HG03135 (cell line): ENCODE data around the gene GPER1.
"Not testable (repeated sequence)": the region's sequence is repeated elsewhere in the genome, so short reads cannot be mapped to it uniquely, and the experiment has no call there.

ENCODE experiments used
- ATAC-seq: cut with Tn5 transposase; IDR thresholded peaks from one replicate; pipeline ENCODE4 v1.9.1; 2021; ENCODE audit warnings: mild to moderate bottlenecking, moderate library complexity; ENCODE audit not compliant: unreplicated experiment

GPER1 gene

GRCh38 chr7:1101563-1102431 is 13.9 kb downstream of the GPER1 start:
- ATAC-seq = no peak

- no peak for ATAC-seq
Measured at GRCh38 chr7:1103009-1103788, 15.3 kb downstream of the GPER1 start.

GRCh38 chr7:1103789-1104515 is 16.0 kb downstream of the GPER1 start:
- no peak for ATAC-seq

GRCh38 chr7:1104516-1105179 is 16.7 kb downstream of the GPER1 start:
- no peak for ATAC-seq

GRCh38 chr7:1105189-1105588 is 17.3 kb downstream of the GPER1 start:
- ATAC-seq = peak; percentile 48

GRCh38 chr7:1106063-1106792 is 18.3 kb downstream of the GPER1 start:
- ATAC-seq = no peak

- ATAC-seq = no peak
Measured at GRCh38 chr7:1106793-1107421, 19.0 kb downstream of the GPER1 start.

- no peak for ATAC-seq
Measured at GRCh38 chr7:1108264-1108920, 20.5 kb downstream of the GPER1 start.

GRCh38 chr7:1109581-1110310 is 21.8 kb downstream of the GPER1 start:
- no peak for ATAC-seq

GRCh38 chr7:1110358-1110757 is 22.4 kb downstream of the GPER1 start:
- ATAC-seq = no peak

- ATAC-seq = no peak
Measured at GRCh38 chr7:1111156-1111555, 23.2 kb downstream of the GPER1 start.

GRCh38 chr7:1112109-1112508 is 24.2 kb downstream of the GPER1 start:
- ATAC-seq = no peak

- ATAC-seq = no peak
Measured at GRCh38 chr7:1112625-1113547, 25.0 kb downstream of the GPER1 start.

- no peak for ATAC-seq
Measured at GRCh38 chr7:1113548-1113885, 25.6 kb downstream of the GPER1 start.

GRCh38 chr7:1114088-1114487 is 26.2 kb downstream of the GPER1 start:
- no peak for ATAC-seq

GRCh38 chr7:1114505-1114904 is 26.6 kb downstream of the GPER1 start:
- ATAC-seq = no peak

GRCh38 chr7:1115171-1116045 is 27.5 kb downstream of the GPER1 start:
- ATAC-seq = not testable (repeated sequence)
